ENCODE results near the gene JAM3. TPM values are rescaled to one million over a fixed set of nuclear protein-coding genes. Genes with fewer than 3 reads are reported as not detected.
A peak's percentile ranks its signal among the peaks of the same experiment; 100 is the strongest.

The JAM3 gene
- total RNA-seq, 2 donors from 2014 or later = 28.2 to 31.0 TPM

- peak in 1 of 2 donors; percentile 19 for ATAC-seq
- intact Hi-C loops (cut with DNase I) = no loop called here
Measured at GRCh38 chr11:134125507-134125906, 56.6 kb downstream of the JAM3 start.

GRCh38 chr11:134126217-134126822, 57.4 kb downstream of the JAM3 start:
- no peak for DNase-seq
- intact Hi-C loops (cut with DNase I) = no loop called here
- peak in 1 of 2 donors; percentile 68 for ATAC-seq

More at GRCh38 chr11:134125507-134125906, 56.6 kb downstream of the JAM3 start:
- DNase-seq = no peak

- intact Hi-C loops (cut with DNase I) = no loop called here
- ATAC-seq (no peak), DNase-seq (no peak)
Measured at GRCh38 chr11:134131628-134132244, 62.9 kb downstream of the JAM3 start.

GRCh38 chr11:134132808-134133207, 63.9 kb downstream of the JAM3 start:
- intact Hi-C loops (cut with DNase I) = no loop called here
- ATAC-seq (no peak), DNase-seq (no peak)

- no peak for DNase-seq
- intact Hi-C loops (cut with DNase I) = no loop called here
- ATAC-seq = no peak
Measured at GRCh38 chr11:134134167-134134566, 65.3 kb downstream of the JAM3 start.

- no peak for ATAC-seq
- intact Hi-C loops (cut with DNase I) = no loop called here
Measured at GRCh38 chr11:134138376-134138775, 69.5 kb downstream of the JAM3 start.

GRCh38 chr11:134139303-134139872, 70.5 kb downstream of the JAM3 start:
- no peak for DNase-seq
- peak in 1 of 2 donors; percentile 6 for ATAC-seq
- intact Hi-C loops (cut with DNase I) = loop anchor here in 1 of 2 donors (1.0 kb wide), 1 partner anchor 89 kb away; no protein-coding TSS in a partner anchor

More at GRCh38 chr11:134138376-134138775, 69.5 kb downstream of the JAM3 start:
- no peak for DNase-seq

GRCh38 chr11:134139873-134140331, 71.0 kb downstream of the JAM3 start:
- ATAC-seq = peak; percentile 79 to 86
- DNase-seq = peak; percentile 64
- intact Hi-C loops (cut with DNase I) = loop anchor here (1.0 to 10.0 kb wide), 4 partner anchors 88 to 213 kb away; no protein-coding TSS in a partner anchor

GRCh38 chr11:134140961-134141490, 72.2 kb downstream of the JAM3 start:
- intact Hi-C loops (cut with DNase I) = loop anchor here (5.0 to 10.0 kb wide), 3 partner anchors 89 to 214 kb away; no protein-coding TSS in a partner anchor
- no peak for DNase-seq

GRCh38 chr11:134142536-134142935, 73.7 kb downstream of the JAM3 start:
- ATAC-seq = peak in 1 of 2 donors; percentile 70
- DNase-seq = no peak
- intact Hi-C loops (cut with DNase I) = loop anchor here (5.0 to 10.0 kb wide), 3 partner anchors 90 to 215 kb away; no protein-coding TSS in a partner anchor

More at GRCh38 chr11:134140961-134141490, 72.2 kb downstream of the JAM3 start:
- ATAC-seq = no peak

- intact Hi-C loops (cut with DNase I) = loop anchor here (5.0 to 10.0 kb wide), 3 partner anchors 92 to 216 kb away; no protein-coding TSS in a partner anchor
- DNase-seq = no peak
- ATAC-seq = no peak
Measured at GRCh38 chr11:134143801-134144200, 74.9 kb downstream of the JAM3 start.

GRCh38 chr11:134144744-134145143, 75.9 kb downstream of the JAM3 start:
- ATAC-seq (peak in 1 of 2 donors; percentile 26), DNase-seq (no peak)
- intact Hi-C loops (cut with DNase I) = loop anchor here (5.0 to 10.0 kb wide), 3 partner anchors 92 to 217 kb away; no protein-coding TSS in a partner anchor

GRCh38 chr11:134145715-134146114, 76.8 kb downstream of the JAM3 start:
- ATAC-seq = no peak
- DNase-seq = no peak
- intact Hi-C loops (cut with DNase I) = loop anchor here in 1 of 2 donors (10.0 kb wide), 1 partner anchor 211 kb away; no protein-coding TSS in a partner anchor

GRCh38 chr11:134146598-134146997, 77.7 kb downstream of the JAM3 start:
- no peak for ATAC-seq
- no peak for DNase-seq
- intact Hi-C loops (cut with DNase I) = loop anchor here in 1 of 2 donors (10.0 kb wide), 1 partner anchor 212 kb away; no protein-coding TSS in a partner anchor

GRCh38 chr11:134149371-134149770, 80.5 kb downstream of the JAM3 start:
- intact Hi-C loops (cut with DNase I) = loop anchor here in 1 of 2 donors (10.0 kb wide), 1 partner anchor 215 kb away; no protein-coding TSS in a partner anchor
- no peak for ATAC-seq

GRCh38 chr11:134150195-134150903, 81.5 kb downstream of the JAM3 start:
- intact Hi-C loops (cut with DNase I) = no loop called here
- ATAC-seq (no peak), DNase-seq (no peak)

More at GRCh38 chr11:134149371-134149770, 80.5 kb downstream of the JAM3 start:
- no peak for DNase-seq

GRCh38 chr11:134151083-134151747, 82.3 kb downstream of the JAM3 start:
- ATAC-seq (no peak), DNase-seq (no peak)
- intact Hi-C loops (cut with DNase I) = no loop called here

- ATAC-seq (peak in 1 of 2 donors; percentile 17), DNase-seq (no peak)
- intact Hi-C loops (cut with DNase I) = no loop called here
Measured at GRCh38 chr11:134152696-134153095, 83.8 kb downstream of the JAM3 start.
